Activated effector memory CD4-positive, alpha-beta T cell treated with anti-CD3 and anti-CD28 coated beads, Interleukin-2, amount 50 U/mL, for 16 hours (primary cell): ENCODE data around the gene TAF8.

Experiments used
- DNase-seq: peaks from one replicate; pipeline ENCODE4 v3.0.0-alpha.2; 2020

TAF8 gene

DNA sequence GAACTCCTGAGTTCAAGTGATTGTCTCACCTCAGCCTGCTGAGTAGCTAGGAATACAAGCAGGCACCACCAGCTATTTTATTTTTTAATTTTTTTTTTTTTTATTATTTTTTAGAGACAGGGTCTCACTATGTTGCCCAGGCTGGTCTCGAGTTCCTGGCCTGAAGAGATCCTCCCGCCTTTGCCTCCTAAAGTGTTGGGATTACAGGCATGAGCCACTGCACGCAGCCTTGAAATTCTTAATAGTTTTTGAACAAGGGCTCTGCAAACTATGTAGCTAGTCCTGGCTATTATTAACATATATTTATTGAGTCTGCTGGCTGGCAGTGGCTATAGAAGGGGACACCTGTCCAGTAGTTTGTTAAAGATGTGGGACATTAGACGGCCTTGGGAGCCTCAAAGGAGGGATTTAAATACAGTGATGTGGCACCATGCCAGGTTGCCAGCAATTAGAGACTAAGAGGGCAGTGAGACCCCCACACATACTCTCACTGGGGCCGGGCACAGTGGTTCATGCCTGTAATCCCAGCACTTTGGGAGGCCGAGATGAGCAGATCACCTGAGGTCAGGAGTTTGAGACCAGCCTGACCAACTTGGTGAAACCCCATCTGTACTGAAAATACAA is 21.1 kb upstream of the TAF8 start:
- peak; percentile 41 for DNase-seq

DNA sequence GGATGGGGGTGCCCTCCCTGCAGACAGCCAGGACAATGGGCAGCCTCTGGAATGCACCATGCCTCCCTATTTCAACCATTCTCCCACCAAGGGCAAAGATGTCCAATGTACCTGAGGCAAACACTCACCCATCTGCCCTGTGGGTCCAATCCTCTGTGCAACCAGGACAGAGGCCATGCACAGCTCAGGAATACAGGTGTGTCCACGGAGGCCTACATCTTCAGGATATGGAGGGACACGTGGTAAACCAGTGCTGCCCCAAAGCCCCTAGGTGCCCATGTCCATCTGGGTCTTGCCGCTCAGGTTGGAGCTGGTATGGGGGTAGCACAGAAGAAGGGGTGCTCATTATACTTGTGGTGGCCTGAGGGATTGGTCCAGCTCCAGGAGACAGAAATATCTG is 20.4 kb upstream of the TAF8 start:
- DNase-seq = peak; percentile 57

DNA sequence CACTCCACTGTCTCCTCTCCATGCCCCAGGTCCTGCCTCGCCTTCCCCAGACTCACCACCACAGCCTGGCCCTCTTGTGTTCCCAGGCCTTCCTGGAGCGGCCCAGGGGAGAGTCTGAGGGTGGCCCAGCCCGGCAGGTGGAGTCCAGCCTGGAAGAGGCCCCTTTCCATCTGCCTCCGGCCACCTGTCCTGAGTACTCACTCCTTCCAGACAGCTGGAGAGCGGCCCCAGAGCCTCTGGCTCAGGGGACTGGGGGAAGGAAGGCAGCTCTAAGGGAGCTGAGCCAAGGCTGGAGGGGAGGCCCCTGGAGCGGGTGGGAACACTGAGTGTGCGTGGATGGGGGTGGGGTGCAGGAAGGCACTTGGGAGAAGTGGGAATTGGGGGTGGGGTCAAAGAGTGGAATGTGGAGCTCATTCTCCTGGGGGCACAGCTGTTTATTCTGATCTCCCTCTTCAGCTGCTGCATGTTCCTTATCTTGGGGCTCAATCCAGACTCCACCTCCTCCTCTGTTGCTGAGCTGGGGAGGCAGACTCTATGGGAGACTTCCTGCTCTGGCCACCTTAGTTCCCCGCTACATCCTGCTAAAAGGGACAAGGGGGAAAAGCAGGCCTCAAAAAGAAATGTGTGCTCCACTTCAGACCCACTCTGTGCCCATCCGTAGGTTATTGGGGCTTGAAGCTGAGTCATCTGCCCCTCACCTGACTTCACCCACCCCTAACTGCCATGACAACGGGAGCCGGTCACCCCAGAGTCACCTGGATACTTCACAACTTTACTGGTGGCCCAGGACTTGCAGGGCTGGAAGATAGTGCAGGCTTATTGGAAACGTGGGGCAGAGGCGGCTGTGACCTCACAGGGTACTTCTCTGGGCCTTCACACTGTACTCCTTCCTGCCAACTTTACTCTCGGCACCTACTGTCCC is 19.5 kb upstream of the TAF8 start:
- peak; percentile 79 for DNase-seq

DNA sequence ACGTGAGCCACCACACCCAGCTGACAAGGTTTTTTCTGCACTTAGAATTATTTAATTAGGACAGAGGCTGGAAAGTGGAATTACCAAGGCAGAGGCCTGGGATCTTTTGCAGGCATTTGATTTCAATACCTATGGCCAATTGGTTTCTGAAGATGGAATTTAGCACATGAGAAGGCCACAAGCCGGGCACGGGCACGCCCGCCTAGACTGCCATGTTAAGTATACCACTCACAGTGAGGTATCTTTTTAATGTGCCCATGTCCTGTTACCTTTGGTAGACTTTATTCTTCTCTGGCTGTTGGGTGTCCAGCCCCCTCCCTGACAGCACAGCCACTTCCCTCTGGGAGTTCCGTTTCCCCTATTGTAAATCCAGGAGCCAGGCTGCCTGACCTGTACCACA is 18.0 kb upstream of the TAF8 start:
- no peak for DNase-seq

DNA sequence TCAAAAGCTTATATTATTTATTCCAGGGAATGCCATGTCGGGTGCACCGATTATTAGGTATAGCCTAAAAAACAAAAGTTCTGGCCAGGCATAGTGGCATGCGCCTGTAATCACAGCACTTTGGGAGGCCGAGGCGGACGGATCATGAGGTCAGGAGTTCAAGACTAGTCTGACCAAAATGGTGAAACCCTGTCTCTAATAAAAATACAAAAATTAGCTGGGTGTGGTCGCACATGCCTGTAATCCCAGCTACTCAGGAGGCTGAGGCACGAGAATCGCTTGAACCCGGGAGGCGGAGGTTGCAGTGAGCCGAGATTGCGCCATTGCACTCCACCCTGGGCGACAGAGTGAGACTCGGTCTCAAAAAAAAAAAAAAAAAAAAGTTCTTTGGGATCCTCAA is 12.7 kb upstream of the TAF8 start:
- DNase-seq = peak; percentile 24

DNA sequence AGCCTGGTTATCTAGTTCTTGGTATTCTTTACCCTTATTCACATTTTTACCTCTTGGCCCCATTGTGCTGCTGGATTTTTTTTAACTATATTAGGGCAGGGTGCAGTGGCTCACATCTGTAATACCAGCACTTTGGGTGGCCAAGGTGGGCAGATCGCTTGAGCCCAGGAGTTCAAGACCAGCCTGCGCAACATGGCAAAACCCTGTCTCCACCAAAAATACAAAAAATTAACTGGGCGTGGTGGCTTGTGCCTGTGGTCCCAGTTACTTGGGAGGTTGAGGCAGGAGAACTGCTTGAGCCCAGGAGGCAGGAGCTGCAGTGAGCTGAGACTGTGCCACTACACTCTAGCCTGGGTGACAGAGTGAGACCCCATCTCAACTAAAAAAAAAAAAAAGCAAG is 12.2 kb upstream of the TAF8 start:
- no peak for DNase-seq

DNA sequence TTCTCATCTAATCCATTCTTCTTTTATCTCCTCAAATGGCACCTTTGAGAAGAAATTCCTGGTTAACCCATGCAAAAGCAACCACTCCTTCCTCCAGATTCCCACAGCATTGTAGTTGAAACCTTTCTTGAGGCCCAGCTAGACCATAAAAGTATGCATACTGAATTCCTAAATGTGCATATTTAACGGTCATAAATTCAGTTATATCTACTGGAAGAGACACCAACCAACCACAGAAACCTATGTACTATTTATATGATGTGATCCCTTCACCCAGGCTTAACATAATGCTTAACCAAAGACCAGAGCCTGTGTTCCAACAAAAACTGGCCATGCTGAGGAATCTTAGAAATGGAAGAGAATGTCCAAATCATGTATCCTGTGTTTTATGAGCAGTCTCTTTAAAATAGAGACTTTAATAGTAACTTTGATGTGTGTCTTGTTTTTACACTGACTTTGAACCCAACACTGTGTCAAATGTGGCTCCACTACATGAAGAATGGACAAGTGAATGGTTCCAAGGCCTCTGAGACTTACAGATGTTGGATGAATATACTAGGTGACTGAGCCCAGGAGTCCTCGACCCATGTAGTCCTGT is 11.4 kb upstream of the TAF8 start:
- no peak for DNase-seq

DNA sequence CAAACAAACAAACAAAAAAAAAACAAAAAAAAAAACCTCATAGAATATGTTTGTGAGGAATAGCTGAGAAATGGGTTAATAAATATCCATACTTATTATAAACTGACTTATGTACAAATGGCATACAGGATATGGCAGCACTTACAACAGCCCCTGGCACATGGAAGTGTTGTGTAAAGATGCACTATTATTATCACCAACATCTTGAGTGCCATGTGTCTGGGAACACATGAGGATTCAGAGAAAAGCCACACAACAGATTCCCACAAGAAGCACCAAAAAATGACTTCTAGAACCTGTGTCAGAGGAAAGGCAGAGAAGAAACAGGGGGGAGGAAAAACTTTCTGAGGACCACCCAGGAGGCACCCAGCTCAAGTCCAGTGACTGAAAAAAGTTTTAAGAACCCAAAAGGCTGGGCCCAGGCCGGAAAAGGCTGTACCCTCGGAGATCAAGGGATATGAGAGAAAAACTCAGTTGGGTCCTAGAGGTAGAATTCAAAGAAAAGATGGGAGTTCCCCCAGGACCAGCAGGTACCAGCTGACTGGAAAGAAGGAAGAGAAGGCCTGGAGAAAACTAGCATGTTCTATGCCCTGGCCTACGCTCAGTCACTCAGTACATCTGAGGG is 9.4 kb upstream of the TAF8 start:
- no peak for DNase-seq

DNA sequence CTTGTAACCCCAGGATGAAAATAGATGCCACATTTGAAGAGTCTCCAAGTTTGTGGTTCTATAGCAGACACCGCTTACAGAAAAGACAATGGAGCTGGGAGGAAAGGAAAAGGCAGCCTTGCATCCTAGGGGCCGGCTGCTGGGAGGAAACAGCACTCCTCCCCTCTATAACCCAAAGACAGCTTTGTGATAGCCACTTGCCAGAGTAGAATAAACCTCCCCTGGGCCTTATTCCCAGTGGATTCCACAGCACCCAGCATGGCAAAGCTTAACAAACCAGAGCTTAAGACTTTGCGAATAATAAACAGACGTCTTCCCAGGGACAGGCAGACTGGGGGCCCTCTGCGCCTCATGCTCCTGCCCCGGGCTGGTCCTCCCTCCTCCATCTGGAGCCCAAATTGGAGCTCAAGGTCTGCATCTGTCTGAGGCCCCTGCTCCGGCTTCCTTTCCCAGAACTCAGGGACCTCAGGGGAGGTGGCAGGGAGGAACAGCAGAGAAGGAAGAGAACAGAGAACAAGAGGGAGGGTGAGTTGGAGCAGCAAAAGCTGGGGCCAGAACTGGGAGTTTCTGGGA is 8.8 kb upstream of the TAF8 start:
- DNase-seq = no peak

DNA sequence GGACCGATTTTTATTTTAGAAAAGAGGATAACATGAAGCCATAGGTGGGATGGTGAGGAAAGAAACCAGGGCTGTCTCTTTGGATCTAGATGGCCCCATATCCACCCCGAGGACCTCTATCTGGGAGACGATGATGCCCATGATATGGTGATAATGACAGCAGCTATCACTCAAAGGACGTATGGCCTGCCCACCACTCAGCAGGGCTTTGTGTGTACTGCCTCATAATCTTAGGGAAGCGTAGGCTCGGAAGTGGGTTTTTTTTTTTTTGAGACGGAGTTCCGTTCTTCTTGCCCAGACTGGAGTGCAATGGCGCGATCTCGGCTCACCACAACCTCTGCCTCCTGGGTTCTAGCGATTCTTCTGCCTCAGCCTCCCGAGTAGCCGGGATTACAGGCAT is 8.2 kb upstream of the TAF8 start:
- no peak for DNase-seq

DNA sequence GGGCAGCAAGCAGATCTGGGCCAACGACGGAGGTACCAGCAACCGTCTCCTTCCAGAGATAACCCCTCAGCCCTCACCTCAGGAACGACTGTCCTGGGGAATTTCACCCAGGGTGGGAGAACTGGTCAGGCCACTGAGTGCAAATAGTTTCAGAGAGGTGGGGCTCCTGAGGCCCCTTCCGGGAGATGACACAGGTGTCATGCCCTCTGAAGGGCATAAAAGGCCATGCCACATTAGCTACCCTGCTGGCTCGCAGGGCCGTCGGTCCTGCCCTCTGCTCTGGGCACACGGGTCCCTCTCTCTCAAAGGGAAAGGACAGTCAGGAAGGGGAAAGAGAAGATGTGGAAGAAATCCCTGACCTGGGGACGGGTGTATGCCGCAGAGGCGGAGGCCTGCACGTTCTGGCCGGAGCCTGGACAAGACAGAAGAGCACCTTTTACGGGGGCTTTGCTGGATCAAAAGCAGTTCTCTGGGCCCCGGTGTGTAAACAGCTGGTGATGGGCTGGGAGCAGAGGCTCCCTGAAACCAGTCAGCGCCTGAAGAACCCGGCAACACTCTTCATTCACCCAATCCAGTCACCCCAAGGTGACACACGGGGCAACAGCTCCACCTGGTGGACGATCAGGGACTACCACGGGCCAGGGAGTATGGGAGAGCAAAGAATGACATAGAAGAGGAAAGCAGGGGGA is 6.4 kb upstream of the TAF8 start:
- DNase-seq = peak; percentile 97

DNA sequence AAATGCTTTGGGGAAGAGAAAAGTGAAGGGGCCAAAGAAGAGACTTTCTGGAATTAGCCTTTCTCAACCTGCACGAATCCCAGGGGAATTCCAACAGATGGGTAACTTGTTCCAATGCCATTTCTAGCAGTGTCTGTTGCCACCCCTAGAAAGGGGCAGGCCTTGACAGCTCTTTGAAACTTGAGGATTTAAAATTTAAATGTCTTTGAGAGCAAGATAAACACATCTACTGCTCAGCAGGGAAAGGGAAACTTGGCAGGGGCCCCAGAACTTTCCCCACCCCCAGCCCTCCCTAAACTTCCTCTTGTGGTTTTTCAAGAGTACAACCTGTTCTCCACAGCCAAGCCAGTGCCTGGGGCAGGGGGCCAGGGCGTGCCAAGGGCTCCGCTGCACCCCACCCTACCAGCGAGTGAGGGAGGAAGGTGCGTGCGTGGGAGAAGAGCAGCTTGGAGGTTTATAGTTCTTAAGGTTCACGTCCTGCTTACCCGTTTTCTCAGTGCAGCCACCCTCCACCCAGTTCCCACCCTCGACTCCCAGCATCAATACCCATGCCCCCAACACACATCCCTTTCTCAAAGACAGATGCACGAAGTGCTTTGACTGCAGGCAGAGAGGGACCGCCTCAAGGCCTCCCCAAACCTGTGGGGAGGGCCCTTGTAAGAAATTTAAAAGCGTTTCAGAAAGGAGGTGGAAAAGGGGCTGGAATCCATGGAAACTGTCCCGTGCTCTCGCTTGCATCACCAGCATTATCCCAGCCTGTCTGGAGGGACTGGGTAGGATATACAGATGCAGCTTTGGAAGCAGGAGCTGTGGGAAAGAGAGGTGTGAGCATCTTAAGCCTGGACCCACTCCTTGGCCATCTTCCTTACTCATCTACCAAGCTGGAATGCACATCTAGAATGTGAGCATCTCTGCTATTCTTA is 4.5 kb upstream of the TAF8 start:
- DNase-seq = peak; percentile 91

DNA sequence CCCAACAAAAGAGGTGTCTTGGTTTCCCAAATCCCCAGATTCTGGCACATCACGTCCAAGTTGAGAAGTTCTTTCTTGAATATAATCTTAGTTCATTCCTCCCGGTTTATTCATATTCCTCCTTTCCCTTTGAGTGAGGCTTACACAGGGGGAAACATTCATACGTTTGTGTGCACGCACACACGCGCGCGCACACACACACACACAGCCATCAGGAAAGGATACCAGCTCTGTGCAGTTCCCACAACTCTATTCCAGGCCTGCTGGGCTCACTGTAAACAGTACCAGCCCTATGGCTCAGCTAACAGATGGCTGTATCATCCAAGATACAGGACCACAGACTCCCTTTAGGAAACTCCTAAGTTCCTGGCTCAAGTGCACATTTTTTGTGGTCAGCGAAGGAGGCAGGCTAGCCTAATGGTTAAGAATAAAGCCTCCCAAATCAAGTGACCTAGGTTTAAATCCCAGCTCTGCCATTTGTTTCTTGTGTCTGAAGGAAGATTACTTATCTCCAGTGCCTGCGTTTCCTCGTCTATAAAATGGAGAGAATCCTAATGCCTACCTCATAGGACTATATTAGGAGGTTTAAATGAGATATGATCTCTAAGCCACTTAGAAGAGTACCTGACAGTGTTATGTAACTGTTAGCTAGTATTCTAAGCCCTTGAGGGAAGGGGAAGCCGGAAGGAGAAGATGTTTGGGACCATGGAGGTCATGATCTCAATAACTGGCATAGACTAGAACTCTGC is 3.7 kb upstream of the TAF8 start:
- DNase-seq = peak; percentile 62

DNA sequence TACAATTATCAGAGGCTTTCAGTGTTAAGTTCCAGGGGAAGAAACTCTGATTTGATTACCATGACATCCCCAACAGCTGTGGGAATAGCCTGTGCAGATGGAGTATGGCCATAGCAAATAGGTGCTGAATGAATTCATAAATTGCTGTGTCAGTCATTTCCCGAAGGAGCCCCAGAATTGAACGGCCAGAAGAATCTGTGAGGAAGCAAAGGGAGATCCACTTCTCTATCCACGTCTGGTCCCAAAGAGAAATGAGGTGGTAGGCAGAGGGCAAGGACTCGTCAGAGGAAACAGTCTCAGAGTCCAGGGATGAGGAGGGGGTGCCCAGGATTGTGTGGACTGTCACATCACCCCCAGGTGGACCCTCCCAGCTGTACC is 3.1 kb upstream of the TAF8 start:
- no peak for DNase-seq

DNA sequence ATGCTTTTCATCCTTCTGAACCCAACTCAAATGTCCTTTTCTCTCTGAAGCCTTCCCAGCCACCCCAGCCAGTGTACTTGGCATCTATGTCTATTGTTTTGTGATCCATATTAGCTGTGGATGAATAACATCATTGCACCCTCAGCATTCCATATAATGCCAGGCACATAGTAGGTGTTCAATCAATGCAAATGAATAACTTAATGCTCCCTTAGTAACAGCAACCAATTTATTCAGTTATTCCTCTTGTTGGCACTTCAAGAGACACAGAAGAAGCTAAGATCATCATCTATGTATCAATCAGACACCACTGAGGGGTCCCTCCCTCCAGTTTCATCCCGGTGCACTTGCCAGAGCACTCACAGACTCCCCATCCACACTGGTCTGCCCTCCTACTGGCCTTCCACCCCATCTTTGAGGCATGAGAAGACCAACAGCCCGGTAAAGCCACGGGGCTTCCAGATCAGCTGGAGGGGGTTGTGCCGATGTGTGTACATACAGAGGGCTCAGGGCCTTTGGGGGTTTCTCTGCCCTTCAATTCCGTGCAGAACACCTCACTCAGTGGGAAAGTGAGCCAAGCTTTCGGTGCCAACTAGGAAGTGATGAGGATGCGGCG is 2.4 kb upstream of the TAF8 start:
- DNase-seq = no peak

DNA sequence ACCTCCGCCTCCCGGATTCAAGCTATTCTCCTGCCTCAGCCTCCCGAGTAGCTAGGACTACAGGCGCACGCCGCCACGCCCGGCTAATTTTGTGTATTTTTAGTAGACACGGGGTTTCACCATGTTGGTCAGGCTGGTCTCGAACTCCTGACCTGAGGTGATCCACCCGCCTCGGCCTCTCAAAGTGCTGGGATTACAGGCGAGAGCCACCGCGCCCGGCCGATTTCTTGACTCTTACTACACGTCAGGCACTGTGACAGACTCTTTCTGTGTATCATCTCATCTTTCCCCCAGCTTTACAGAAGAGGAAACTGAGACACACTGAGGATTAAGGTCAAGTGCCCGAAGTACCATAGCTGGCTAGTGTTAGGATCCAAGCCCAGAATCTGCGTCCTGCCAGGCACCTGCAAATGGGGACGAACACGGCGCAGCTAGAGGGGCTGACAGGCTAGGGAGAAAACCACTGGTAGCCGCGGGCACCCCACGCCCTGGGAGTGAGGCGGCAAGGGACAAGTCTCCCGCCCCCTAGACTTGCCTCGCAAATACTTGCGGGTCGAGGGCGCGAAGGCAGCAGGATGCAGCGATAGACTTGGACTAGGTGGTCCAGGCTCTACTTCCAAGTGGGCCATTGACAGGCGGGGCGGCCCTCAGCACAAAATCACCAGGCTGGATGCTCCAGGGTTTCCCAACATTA is 1.1 kb upstream of the TAF8 start:
- DNase-seq = peak; percentile 73

DNA sequence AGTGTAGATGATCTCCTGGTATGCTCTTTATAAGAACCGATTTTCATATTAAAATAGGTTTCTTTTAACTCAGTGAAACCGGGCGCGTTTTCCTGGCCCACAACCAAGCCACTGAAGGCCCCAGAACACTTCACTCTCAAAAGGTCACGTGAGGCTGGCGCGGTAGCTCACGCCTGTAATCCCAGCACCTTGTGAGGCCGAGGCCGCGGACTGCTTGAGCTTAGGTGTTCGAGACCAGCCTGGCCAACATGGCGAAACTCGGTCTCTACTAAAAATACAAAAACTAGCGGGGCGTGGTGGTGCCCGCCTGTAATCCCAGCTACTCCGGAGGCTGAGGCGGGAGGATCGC is 402 bp upstream of the TAF8 start:
- DNase-seq = peak; percentile 80

DNA sequence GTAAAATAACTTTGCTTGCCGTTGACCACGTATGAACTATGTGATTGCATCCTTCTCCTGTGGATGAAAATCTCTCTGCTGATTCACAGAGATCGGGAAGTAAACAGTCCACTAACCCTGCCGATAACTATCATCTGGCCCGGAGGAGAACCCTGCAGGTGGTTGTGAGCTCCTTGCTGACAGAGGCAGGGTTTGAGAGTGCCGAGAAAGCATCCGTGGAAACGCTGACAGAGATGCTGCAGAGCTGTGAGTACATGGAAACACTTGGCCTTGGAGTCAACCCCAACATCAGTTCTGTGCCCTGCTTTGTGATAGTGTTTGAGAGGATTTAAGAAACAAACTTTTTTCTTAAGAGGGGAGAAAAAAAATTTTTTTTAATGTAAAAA is 937 bp downstream of the TAF8 start:
- no peak for DNase-seq

DNA sequence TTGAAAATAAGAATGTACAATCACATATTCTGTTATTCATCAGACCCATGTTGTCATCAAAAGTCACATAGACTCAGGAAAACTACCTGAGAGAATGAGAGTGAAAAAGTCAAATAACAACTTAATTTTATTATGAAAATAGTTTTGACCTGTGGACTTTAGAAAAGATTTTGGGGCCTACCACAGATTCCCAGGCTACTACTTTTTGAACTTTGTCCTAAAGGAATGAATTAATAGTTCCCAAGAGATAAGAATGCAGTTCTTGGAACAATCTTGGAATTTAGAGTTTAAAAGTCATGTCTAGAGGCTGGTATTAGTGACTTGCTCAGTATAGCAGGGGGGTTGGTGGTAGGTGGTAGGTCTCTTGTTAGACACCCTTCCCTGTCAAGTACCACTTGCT is 3.3 kb downstream of the TAF8 start:
- no peak for DNase-seq

DNA sequence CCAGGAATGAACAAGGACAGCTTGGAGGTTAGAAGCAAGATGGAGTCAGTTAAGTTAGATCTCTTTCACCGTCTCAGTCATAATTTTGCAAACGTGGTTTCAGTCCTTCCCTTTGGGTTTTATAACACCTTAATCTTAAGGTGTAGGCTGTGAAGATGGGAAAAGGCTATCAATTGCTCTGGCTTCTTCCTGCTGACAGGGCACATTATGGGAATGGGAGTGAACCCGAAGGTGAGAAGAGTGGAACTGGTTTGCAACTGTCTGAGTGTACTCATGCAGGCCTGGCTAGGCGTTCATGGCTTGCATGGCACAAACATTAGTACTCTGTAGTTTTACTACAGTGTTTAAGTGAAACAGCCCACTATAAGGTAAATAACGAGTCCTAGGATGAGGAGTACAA is 9.4 kb downstream of the TAF8 start:
- no peak for DNase-seq
